ENCODE measurements around the gene ROPN1L.

Gene ROPN1L

DNA sequence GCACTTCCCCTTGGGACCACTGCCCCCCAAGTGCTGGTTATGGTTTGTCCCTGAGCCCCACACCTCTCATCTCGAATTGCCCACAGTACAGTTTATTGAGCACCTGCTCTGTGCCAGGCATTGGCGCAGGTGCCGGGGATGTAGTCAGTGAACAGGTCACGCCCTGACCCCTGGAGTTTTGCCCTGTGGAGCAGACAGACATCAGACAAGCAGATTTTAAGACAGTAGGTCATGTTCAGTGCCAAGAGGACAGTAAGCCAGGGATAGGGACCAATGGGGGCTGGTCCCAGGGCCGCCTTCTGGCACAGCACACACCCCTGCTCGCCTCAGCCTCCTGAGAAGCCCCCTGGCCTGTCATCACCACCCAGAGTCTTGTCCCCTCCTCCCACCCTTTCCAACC is 21.9 kb downstream of the ROPN1L start:
- Histone ChIP-seq H3K4me2 (ENCODE audit: low read depth, low read length, poor library complexity, severe bottlenecking) (no peak overlapping the region), H3K9me2 (replicated peaks; ENCODE audit: low read depth, low read length) (no peaks in the 10 kb centered on the region), H2AFZ (ENCODE audit: low read length) (no peak overlapping the region), H3K4me3 (ENCODE audit: low read length, poor library complexity, severe bottlenecking) (no peak overlapping the region), H3K4me1 (ENCODE audit: insufficient read depth, low read length, poor library complexity, severe bottlenecking) (peaks cover 14% of the 10 kb centered on the region), H4K20me1 (ENCODE audit: insufficient read depth, low read length, poor library complexity, severe bottlenecking) (no peaks in the 10 kb centered on the region), H3F3A (ENCODE audit: low read depth) (no peaks in the 10 kb centered on the region), H3K9ac (ENCODE audit: low read depth, low read length, poor library complexity, severe bottlenecking) (no peak overlapping the region), H3K36me3 (ENCODE audit: insufficient read depth, low read length) (no peaks in the 10 kb centered on the region), H3K27me3 (ENCODE audit: insufficient read depth, low read length, poor library complexity, severe bottlenecking) (no peaks in the 10 kb centered on the region), H3K79me2 (ENCODE audit: insufficient read depth, low read length) (no peaks in the 10 kb centered on the region), H3K9me3 (ENCODE audit: insufficient read depth, low read depth, low read length) (no peaks in the 10 kb centered on the region)
- TF ChIP-seq, protein P1, sequence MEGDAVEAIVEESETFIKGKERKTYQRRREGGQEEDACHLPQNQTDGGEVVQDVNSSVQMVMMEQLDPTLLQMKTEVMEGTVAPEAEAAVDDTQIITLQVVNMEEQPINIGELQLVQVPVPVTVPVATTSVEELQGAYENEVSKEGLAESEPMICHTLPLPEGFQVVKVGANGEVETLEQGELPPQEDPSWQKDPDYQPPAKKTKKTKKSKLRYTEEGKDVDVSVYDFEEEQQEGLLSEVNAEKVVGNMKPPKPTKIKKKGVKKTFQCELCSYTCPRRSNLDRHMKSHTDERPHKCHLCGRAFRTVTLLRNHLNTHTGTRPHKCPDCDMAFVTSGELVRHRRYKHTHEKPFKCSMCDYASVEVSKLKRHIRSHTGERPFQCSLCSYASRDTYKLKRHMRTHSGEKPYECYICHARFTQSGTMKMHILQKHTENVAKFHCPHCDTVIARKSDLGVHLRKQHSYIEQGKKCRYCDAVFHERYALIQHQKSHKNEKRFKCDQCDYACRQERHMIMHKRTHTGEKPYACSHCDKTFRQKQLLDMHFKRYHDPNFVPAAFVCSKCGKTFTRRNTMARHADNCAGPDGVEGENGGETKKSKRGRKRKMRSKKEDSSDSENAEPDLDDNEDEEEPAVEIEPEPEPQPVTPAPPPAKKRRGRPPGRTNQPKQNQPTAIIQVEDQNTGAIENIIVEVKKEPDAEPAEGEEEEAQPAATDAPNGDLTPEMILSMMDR (conservative IDR thresholded peaks at IDR 0.05; ENCODE audit: low read length) = no peak
- TF ChIP-seq EZH2phosphoT487 (IDR thresholded peaks at IDR 0.05; ENCODE audit: borderline replicate concordance) = no peak

DNA sequence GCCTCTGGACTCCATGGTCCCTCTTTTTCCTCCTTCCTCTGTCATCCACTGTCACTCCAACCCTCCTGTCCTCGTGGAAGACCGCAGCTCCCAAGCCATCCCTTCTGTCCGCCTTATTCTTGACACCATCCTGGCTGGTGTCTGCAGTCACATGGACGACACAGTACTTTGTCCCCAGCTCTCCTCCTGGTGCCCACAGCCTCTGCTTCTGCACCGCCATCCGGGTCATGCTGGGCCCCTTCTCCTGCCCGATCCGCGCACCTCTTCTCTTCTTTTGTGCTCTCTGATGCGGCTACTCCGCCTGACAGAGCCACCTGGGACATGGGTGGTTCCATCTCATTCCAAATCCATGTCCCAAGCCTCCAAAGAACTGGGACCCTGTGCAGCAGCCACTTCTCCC is 22.5 kb downstream of the ROPN1L start:
- Histone ChIP-seq H3K4me2 (ENCODE audit: low read depth, low read length, poor library complexity, severe bottlenecking) (no peak overlapping the region), H3K4me3 (ENCODE audit: low read length, poor library complexity, severe bottlenecking) (no peak overlapping the region), H3K9ac (ENCODE audit: low read depth, low read length, poor library complexity, severe bottlenecking) (no peak overlapping the region), H3K36me3 (ENCODE audit: insufficient read depth, low read length) (no peaks in the 10 kb centered on the region), H4K20me1 (ENCODE audit: insufficient read depth, low read length, poor library complexity, severe bottlenecking) (no peaks in the 10 kb centered on the region), H2AFZ (ENCODE audit: low read length) (no peak overlapping the region), H3F3A (ENCODE audit: low read depth) (no peaks in the 10 kb centered on the region), H3K79me2 (ENCODE audit: insufficient read depth, low read length) (no peaks in the 10 kb centered on the region), H3K9me2 (replicated peaks; ENCODE audit: low read depth, low read length) (no peaks in the 10 kb centered on the region), H3K9me3 (ENCODE audit: insufficient read depth, low read depth, low read length) (no peaks in the 10 kb centered on the region), H3K27me3 (ENCODE audit: insufficient read depth, low read length, poor library complexity, severe bottlenecking) (no peaks in the 10 kb centered on the region), H3K4me1 (ENCODE audit: insufficient read depth, low read length, poor library complexity, severe bottlenecking) (peaks cover 14% of the 10 kb centered on the region)
- TF ChIP-seq, protein P1 (conservative IDR thresholded peaks at IDR 0.05; ENCODE audit: low read length) = no peak
- no peak for TF ChIP-seq EZH2phosphoT487 (IDR thresholded peaks at IDR 0.05; ENCODE audit: borderline replicate concordance)

DNA sequence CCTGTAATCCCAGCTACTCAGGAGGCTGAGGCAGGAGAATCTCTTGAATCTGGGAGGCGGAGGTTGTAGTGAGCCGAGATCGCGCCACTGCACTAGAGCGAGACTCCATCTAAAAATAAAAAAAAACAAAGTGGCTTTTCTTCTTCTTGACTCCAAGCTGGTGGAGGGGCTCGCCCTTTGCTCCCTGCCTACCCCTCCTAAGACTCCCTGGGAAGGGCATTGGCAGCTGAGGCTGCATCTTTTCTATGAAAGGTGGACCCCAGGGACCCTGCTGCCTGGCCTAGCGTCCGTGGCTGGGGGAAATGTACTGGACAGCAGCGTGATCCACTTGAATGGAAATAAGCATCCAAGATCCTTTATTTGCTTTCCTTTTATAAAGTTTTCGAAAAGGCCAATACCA is 24.0 kb downstream of the ROPN1L start:
- Histone ChIP-seq H3K4me2 (ENCODE audit: low read depth, low read length, poor library complexity, severe bottlenecking) (no peak overlapping the region), H3K4me3 (ENCODE audit: low read length, poor library complexity, severe bottlenecking) (no peak overlapping the region)
- TF ChIP-seq EZH2phosphoT487 (IDR thresholded peaks at IDR 0.05; ENCODE audit: borderline replicate concordance) = no peak

DNA sequence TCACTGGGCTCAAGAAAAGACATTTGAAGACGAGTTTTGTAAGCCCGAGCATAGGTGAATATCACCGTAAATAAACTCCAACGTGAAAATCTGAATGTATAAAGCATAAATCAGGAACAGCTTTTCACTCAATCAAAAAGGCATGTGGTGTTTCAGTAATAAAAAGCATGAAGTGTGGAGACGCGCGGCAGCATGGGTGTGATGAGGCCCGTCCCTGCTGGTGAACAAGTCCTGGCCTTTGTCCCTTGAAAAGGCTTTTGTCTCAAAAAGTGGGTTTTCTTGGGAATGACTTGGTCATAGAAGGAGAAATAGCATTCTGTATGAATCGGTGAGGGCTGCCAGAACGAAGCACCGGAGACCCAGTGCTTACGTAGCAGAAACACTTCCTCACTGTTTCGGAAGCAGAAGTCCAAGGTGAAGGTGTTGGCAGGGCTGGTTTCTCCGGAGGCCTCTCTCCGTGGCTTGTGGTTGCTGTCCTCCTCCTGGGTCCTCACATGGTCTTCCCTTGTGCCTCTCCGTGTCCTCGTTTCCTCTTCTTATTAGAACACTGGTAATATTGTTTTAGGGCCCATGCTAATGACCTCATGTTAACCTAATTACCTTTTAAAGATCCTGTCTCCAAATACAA is 24.9 kb downstream of the ROPN1L start:
- Histone ChIP-seq H3K79me2 (ENCODE audit: insufficient read depth, low read length) (no peaks in the 10 kb centered on the region), H3K4me2 (ENCODE audit: low read depth, low read length, poor library complexity, severe bottlenecking) (no peak overlapping the region), H3K36me3 (ENCODE audit: insufficient read depth, low read length) (no peaks in the 10 kb centered on the region), H3K4me1 (ENCODE audit: insufficient read depth, low read length, poor library complexity, severe bottlenecking) (peaks cover 14% of the 10 kb centered on the region), H3K4me3 (ENCODE audit: low read length, poor library complexity, severe bottlenecking) (no peak overlapping the region), H4K20me1 (ENCODE audit: insufficient read depth, low read length, poor library complexity, severe bottlenecking) (no peaks in the 10 kb centered on the region), H3K27me3 (ENCODE audit: insufficient read depth, low read length, poor library complexity, severe bottlenecking) (no peaks in the 10 kb centered on the region), H3K9me2 (replicated peaks; ENCODE audit: low read depth, low read length) (no peaks in the 10 kb centered on the region), H3F3A (ENCODE audit: low read depth) (no peaks in the 10 kb centered on the region), H3K9ac (ENCODE audit: low read depth, low read length, poor library complexity, severe bottlenecking) (no peak overlapping the region), H2AFZ (ENCODE audit: low read length) (no peak overlapping the region), H3K9me3 (ENCODE audit: insufficient read depth, low read depth, low read length) (no peaks in the 10 kb centered on the region)
- no peak for TF ChIP-seq EZH2phosphoT487 (IDR thresholded peaks at IDR 0.05; ENCODE audit: borderline replicate concordance)
- TF ChIP-seq, protein P1 (conservative IDR thresholded peaks at IDR 0.05; ENCODE audit: low read length) = no peak

More for the DNA sequence above, 24.0 kb downstream of the ROPN1L start:
- Histone ChIP-seq H3K27me3 (ENCODE audit: insufficient read depth, low read length, poor library complexity, severe bottlenecking) (no peaks in the 10 kb centered on the region), H3K79me2 (ENCODE audit: insufficient read depth, low read length) (no peaks in the 10 kb centered on the region), H3K4me1 (ENCODE audit: insufficient read depth, low read length, poor library complexity, severe bottlenecking) (peaks cover 14% of the 10 kb centered on the region), H4K20me1 (ENCODE audit: insufficient read depth, low read length, poor library complexity, severe bottlenecking) (no peaks in the 10 kb centered on the region), H3K9ac (ENCODE audit: low read depth, low read length, poor library complexity, severe bottlenecking) (no peak overlapping the region), H3K36me3 (ENCODE audit: insufficient read depth, low read length) (no peaks in the 10 kb centered on the region), H3K9me2 (replicated peaks; ENCODE audit: low read depth, low read length) (no peaks in the 10 kb centered on the region), H2AFZ (ENCODE audit: low read length) (no peak overlapping the region), H3F3A (ENCODE audit: low read depth) (no peaks in the 10 kb centered on the region), H3K9me3 (ENCODE audit: insufficient read depth, low read depth, low read length) (no peaks in the 10 kb centered on the region)
